GM13977 (cell line): ENCODE data around the gene TMIGD3.

Experiments
- DNase-seq: peaks from one replicate; pipeline ENCODE4 v3.0.0; 2012; ENCODE audit warnings: low spot score
- CTCF ChIP-seq: IDR thresholded peaks from 2 replicates; pipeline ENCODE4 v1.5.1; 2012; ENCODE audit warnings: mild to moderate bottlenecking, control low read depth; ENCODE audit not compliant: insufficient read depth; ENCODE audit errors: extremely low read depth, missing control alignments
- in situ Hi-C: fragments of 300-500 bp; cut with MboI; formaldehyde crosslinking; loops from one replicate; pipeline ENCODE4 v1.12.0; 2022; ENCODE audit warnings: low sequenced_read_pairs, low pct_unique_long_range_greater_than_20kb, mixed read lengths, inconsistent platforms; ENCODE audit not compliant: unreplicated experiment

TMIGD3 gene

GRCh38 chr1:111487133-111487532 lies 16.3 kb downstream of the TMIGD3 start:
- in situ Hi-C loops = no loop called here
- no peak for TF ChIP-seq CTCF
- no peak for DNase-seq

- in situ Hi-C loops = no loop called here
- TF ChIP-seq CTCF = no peak
- no peak for DNase-seq
Observed at GRCh38 chr1:111486431-111486830, 17.0 kb downstream of the TMIGD3 start.

GRCh38 chr1:111484391-111485026 lies 18.9 kb downstream of the TMIGD3 start:
- no peak for TF ChIP-seq CTCF
- no peak for DNase-seq
- in situ Hi-C loops = no loop called here

GRCh38 chr1:111483876-111484275 lies 19.6 kb downstream of the TMIGD3 start:
- in situ Hi-C loops = no loop called here
- TF ChIP-seq CTCF = no peak

GRCh38 chr1:111483166-111483565 lies 20.3 kb downstream of the TMIGD3 start:
- no peak for TF ChIP-seq CTCF
- in situ Hi-C loops = no loop called here
- no peak for DNase-seq

More at GRCh38 chr1:111483876-111484275, 19.6 kb downstream of the TMIGD3 start:
- no peak for DNase-seq

- TF ChIP-seq CTCF = peak; percentile 88
- in situ Hi-C loops = no loop called here
- peak; percentile 63 for DNase-seq
Observed at GRCh38 chr1:111481387-111482221, 21.8 kb downstream of the TMIGD3 start.
